Muscle of leg (tissue), 11 donors: ENCODE data around the gene B3GALNT2. TPM values are rescaled to one million over a fixed set of nuclear protein-coding genes. Genes with fewer than 3 reads are reported as not detected.

Source experiments
- DNase-seq: peaks from one replicate; pipeline ENCODE4 v3.0.0; 2013
- H3K27ac ChIP-seq: one replicate; pipeline ENCODE4 v1.5.1; 2013; ENCODE audit warnings: mild to moderate bottlenecking, low read length, control low read depth
- H3K27me3 ChIP-seq: one replicate; pipeline ENCODE4 v1.6.1; 2013; ENCODE audit warnings: low read length; ENCODE audit not compliant: control insufficient read depth, insufficient read depth
- H3K36me3 ChIP-seq: one replicate; pipeline ENCODE4 v1.6.1; 2013; ENCODE audit warnings: low read length; ENCODE audit not compliant: control insufficient read depth, insufficient read depth
- H3K4me1 ChIP-seq: one replicate; pipeline ENCODE4 v1.6.1; 2013; ENCODE audit warnings: low read length; ENCODE audit not compliant: control insufficient read depth, insufficient read depth
- H3K4me3 ChIP-seq: one replicate; pipeline ENCODE4 v1.5.1; 2013; ENCODE audit warnings: low read length, control low read depth
- H3K9me3 ChIP-seq: replicated peaks from 2 replicates; pipeline ENCODE4 v1.6.1; 2013; ENCODE audit warnings: low read depth, low read length; ENCODE audit not compliant: control insufficient read depth
- WGBS: methylation state at CpG from one replicate; pipeline ENCODE4 v1.1.5; 2013; ENCODE audit warnings: missing lambda C conversion rate; ENCODE audit not compliant: insufficient coverage; 5-methylcytosine and 5-hydroxymethylcytosine counted together
- polyA plus RNA-seq, 8 donors: library from polyadenylated mRNA; unstranded; fragments of 120-200 nt; gene quantifications; one replicate each; pipeline versions ENCODE4 v1.2.1 to v1.2.3, GENCODE V29; 2013; ENCODE audit warnings: inconsistent platforms in 1 of 8, low replicate concordance in 1 of 8; ENCODE audit not compliant: insufficient read length in 8 of 8, insufficient read depth in 1 of 8
- total RNA-seq: library from RNA; stranded (reverse); fragments of 120-200 nt; gene quantifications from one replicate; pipeline ENCODE4 v1.2.4, GENCODE V29; 2013

The B3GALNT2 gene
- total and polyA plus RNA-seq, 9 donors = 12.9 to 30.2 (median 22.4) TPM

DNA sequence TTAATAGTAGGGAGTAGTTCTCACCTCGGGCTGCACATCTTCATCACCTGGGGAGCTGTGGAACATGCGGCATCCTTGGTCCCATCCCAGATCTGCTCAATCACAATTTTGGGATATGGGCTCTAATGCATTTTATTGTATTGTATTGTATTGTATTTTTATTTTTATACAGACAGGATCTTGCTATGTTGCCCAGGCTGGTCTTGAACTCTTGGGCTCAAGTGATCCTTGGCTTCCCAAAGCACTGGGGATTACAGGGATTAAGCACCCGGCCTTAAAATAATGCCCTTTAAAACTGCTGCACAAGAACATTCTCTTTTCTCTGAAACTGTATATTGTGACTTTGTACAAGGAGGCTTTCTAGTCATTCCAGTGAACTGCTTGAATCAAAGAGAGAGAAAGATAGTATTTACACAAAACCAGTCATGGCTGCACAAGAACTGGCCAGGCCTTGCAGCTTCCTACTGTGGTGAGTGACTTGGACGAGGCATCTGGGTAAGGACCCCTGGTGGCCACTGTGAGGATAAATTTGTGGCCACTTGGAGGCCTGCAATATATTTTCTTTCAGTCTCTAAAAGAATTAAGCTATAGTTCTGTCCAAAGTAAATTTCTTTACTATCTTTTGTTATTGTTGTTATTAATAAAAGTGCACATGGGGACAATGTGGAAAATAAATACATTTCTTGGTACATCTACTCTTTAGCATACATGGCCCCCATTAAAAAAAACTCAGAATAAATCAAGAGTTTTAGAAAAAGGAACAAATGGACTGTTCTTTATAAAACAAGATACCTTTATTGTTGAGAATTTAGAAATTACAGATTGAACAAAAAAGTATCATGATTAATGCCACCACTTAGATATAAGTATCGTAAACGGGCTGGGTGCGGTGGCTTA is 89.0 kb downstream of the B3GALNT2 start:
- Histone ChIP-seq H3K4me1 (no peaks in the 10 kb centered on the region), H3K9me3 (no peaks in the 10 kb centered on the region), H3K27me3 (no peaks in the 10 kb centered on the region), H3K4me3 (no peak overlapping the region), H3K36me3 (peaks cover 3% of the 10 kb centered on the region), H3K27ac (no peak overlapping the region)
- peak; percentile 65 for DNase-seq
- 100% methylated on average over 3 of the region's 7 CpGs for WGBS

DNA sequence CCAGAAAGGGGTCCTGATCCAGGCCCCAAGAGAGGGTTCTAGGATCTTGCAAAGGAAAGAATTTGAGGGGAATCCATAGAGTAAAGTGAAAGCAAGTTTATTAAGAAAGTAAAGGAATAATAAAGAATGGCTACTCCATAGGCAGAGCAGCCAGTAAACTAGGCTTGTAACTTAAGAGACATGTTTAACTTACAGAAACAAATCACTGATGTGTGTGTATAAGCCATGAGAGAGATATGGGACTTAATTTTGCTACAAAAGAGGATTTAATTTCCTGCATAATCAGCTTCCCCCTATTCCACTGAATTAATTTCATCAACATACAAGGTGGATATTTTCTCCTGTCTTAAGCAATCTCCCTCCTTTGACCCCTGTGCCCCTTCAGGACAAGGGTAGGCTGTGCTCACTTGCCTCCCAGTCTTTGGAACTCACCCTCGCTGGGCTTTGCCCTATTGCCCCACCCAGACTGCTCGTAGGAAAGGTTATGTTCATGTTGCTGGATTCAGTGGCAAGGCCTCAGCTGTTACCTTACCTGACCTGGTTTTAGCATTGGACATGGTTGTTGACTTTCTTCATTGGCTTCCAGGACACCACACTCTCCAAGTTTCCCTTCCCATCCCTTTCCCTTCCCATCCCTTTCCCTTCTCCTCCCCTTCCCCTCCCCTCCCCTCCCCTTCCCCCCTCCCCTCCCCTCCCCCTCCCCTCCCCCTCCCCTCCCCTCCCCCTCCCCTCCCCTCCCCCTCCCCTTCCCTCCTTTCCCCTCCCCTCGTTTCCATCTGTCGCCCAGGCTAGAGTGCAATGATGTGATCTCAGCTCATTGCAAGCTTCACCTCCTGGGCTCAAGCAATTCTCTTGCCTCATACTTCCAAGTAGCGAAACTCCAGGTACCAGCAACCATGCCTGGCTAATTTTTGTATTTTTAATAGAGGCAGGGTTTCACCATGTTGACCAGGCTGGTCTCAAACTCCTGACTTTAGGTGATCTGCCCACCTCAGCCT is 92.5 kb downstream of the B3GALNT2 start:
- no peak overlapping the region for H3K27ac ChIP-seq

GRCh38 chr1:235410467-235410866 is 93.8 kb downstream of the B3GALNT2 start:
- Histone ChIP-seq H3K9me3 (no peaks in the 10 kb centered on the region), H3K27ac (no peak overlapping the region), H3K36me3 (peaks cover 3% of the 10 kb centered on the region), H3K4me1 (peaks cover 8% of the 10 kb centered on the region), H3K4me3 (no peak overlapping the region), H3K27me3 (no peaks in the 10 kb centered on the region)
- 79% methylated on average over 3 of the region's 5 CpGs for WGBS
- no peak for DNase-seq

More for the DNA sequence above, 92.5 kb downstream of the B3GALNT2 start:
- Histone ChIP-seq H3K4me3 (no peak overlapping the region), H3K27me3 (no peaks in the 10 kb centered on the region), H3K4me1 (peaks cover 8% of the 10 kb centered on the region), H3K9me3 (no peaks in the 10 kb centered on the region), H3K36me3 (peaks cover 3% of the 10 kb centered on the region)
- 100% methylated on average over 1 of the region's 5 CpGs for WGBS
- DNase-seq = no peak

- Histone ChIP-seq H3K9me3 (no peaks in the 10 kb centered on the region), H3K4me3 (no peak overlapping the region), H3K27me3 (no peaks in the 10 kb centered on the region), H3K4me1 (peaks cover 8% of the 10 kb centered on the region), H3K36me3 (no peaks in the 10 kb centered on the region), H3K27ac (no peak overlapping the region)
- DNase-seq = no peak
- 83% methylated on average over 1 of the region's 7 CpGs for WGBS
Measured at GRCh38 chr1:235409042-235409820, 95.0 kb downstream of the B3GALNT2 start.

- no peak for DNase-seq
- WGBS = 100% methylated on average over 1 of the region's 3 CpGs
Measured at GRCh38 chr1:235408503-235408960, 95.7 kb downstream of the B3GALNT2 start.

DNA sequence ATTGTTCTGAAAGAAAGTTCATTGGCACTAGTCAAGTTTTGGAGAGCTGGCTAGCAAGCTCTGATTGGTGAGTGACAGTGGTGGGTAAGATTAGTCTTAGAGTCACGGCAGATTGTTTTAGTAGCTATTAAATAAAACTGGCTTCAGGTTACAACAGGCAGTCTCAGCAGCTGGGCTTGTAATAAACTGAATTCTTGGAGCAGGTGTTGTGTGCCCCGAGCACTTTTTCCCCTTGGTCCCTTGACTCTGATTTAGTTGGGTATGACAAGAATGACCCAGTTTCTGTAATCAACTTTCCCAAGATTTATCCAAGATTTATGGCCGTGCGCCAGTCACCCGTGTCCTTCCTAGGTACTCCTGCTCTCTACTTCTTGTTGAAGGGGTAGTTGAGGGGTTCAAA is 96.8 kb downstream of the B3GALNT2 start:
- Histone ChIP-seq H3K4me3 (no peak overlapping the region), H3K9me3 (no peaks in the 10 kb centered on the region), H3K4me1 (peaks cover 8% of the 10 kb centered on the region), H3K27ac (no peak overlapping the region), H3K36me3 (peaks cover 7% of the 10 kb centered on the region), H3K27me3 (no peaks in the 10 kb centered on the region)
- 43% methylated on average over 1 of the region's 5 CpGs for WGBS
- peak; percentile 30 for DNase-seq

More at GRCh38 chr1:235408503-235408960, 95.7 kb downstream of the B3GALNT2 start:
- H3K27ac ChIP-seq = no peak overlapping the region
- peaks cover 8% of the 10 kb centered on the region for H3K4me1 ChIP-seq
- H3K9me3 ChIP-seq = no peaks in the 10 kb centered on the region
- H3K36me3 ChIP-seq = no peaks in the 10 kb centered on the region
- no peak overlapping the region for H3K4me3 ChIP-seq
- no peaks in the 10 kb centered on the region for H3K27me3 ChIP-seq

DNA sequence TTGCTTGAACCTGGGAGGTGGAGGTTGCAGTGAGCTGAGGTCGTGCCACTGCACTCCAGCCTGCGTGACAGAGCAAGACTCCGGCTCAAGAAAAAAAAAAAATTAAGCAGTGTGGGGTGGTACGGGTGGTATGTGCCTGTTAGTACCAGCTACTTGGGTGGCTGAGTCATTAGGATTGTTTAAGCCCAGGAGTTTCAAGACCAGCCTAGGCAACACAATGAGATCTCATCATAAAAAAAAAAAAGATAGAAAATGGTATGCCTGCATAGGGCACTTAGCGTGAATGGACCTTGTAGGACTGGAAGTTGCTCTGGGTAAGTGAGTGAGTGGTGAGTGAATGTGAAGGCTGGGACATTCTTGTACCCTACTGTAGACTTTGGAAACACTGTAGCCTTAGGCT is 100.1 kb downstream of the B3GALNT2 start:
- Histone ChIP-seq H3K36me3 (peaks cover 9% of the 10 kb centered on the region), H3K27me3 (no peaks in the 10 kb centered on the region), H3K27ac (no peak overlapping the region), H3K4me3 (no peak overlapping the region), H3K9me3 (no peaks in the 10 kb centered on the region), H3K4me1 (peaks cover 8% of the 10 kb centered on the region)
- 97% methylated on average over 3 of the region's 5 CpGs for WGBS
- DNase-seq = no peak

DNA sequence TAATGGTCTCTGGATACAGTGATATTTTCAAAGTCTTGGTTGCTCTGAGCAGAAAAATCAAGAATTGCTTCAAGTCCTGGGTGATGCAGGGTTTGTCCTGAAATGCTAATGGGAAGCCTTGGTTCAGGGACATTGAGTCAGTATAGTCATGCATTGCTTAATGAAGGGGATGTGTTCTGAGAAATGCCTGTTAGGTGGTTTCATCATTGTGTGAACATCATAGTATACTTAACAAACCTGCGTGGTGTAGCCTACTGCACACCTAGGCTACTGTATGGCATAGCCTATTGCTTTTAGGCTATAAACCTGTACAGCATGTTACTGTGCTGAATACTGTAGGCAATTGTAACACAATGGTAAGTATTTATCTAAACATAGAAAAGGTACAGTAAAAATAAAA is 100.7 kb downstream of the B3GALNT2 start:
- Histone ChIP-seq H3K27ac (no peak overlapping the region), H3K4me1 (peaks cover 8% of the 10 kb centered on the region), H3K9me3 (no peaks in the 10 kb centered on the region), H3K4me3 (no peak overlapping the region), H3K36me3 (peaks cover 9% of the 10 kb centered on the region), H3K27me3 (no peaks in the 10 kb centered on the region)
- no peak for DNase-seq
- WGBS = no CpG with 5 or more reads among the region's 1 CpG

GRCh38 chr1:235402457-235403200 is 101.6 kb downstream of the B3GALNT2 start:
- peaks cover 8% of the 10 kb centered on the region for H3K4me1 ChIP-seq
- H3K9me3 ChIP-seq = no peaks in the 10 kb centered on the region
- H3K27me3 ChIP-seq = no peaks in the 10 kb centered on the region
- no peak for DNase-seq
- peaks cover 9% of the 10 kb centered on the region for H3K36me3 ChIP-seq
- no peak overlapping the region for H3K4me3 ChIP-seq
- no peak overlapping the region for H3K27ac ChIP-seq
- 90% methylated on average over 2 of the region's 7 CpGs for WGBS
